ENCODE data around the gene GPR34.
"Not testable (repeated sequence)": the region's sequence is repeated elsewhere in the genome, so short reads cannot be mapped to it uniquely, and the experiment has no call there.

GPR34 gene, protein sequence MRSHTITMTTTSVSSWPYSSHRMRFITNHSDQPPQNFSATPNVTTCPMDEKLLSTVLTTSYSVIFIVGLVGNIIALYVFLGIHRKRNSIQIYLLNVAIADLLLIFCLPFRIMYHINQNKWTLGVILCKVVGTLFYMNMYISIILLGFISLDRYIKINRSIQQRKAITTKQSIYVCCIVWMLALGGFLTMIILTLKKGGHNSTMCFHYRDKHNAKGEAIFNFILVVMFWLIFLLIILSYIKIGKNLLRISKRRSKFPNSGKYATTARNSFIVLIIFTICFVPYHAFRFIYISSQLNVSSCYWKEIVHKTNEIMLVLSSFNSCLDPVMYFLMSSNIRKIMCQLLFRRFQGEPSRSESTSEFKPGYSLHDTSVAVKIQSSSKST

DNA sequence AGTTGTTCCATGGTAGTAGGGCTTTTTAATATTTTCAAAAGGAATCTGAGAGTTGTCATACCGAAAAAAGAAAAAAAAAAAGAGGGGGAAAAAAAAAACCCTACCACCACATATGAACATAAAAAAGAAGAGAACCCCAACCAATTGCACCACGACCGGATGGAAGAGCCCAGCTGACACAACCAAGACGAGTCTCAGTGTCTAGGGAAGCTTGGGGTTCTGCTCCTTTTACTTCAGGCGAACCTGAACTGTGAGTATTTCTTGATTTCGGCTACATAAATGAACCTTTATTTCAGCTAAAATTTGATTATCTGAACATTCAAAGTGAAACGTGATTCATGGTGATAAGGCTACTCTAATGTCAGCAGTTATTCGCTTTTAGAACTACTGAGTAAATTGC lies at the start of gene GPR34:
Gene GPR34 (plus strand): TSS at position 139 of the 400 bp plus-strand sequence. CDS start 6,661 bp downstream, outside the sequence.
- no peak for DNase-seq (ENCODE audit: low read depth, low spot score)

DNA sequence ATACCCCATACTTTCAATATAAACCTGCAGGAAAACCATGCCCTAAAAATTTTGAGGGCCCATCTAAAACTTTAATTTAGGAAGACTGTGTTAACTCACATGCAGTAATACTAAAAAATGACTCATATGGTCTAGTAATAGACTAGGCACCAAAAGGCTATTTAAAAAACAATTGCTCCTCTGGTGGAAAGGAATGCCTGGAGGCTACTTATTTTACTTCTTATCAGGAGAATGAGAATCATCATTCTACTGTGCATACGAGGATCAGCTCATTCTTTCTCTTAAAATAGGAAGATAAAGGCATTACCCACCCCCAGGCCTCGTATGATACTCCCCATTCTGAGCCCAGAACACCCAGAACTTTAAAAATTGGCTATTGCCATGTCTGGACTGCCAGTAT lies 42.6 kb upstream of the GPR34 start:
- not testable (repeated sequence) for DNase-seq (ENCODE audit: low read depth, low spot score)

DNA sequence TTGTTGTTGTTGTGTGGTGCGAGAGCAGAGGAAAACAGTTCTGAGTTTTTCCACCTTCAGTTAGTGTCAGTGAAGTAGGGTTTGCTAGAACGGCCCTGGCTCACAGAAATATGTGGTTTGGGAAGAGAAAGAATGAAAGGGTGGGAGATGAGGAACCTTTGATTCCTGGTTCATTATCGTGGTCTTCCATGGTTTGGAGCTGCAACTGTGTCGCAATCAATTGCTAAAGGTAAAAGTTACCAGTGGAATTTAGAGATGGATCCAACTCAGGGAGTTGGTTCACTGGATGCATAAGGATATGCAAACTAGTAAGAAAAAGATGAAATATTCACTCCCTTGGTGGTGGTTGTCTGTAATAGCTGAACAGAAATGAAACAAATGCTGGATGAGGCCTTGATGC lies 35.6 kb upstream of the GPR34 start:
- no peak for DNase-seq (ENCODE audit: low read depth, low spot score)

DNA sequence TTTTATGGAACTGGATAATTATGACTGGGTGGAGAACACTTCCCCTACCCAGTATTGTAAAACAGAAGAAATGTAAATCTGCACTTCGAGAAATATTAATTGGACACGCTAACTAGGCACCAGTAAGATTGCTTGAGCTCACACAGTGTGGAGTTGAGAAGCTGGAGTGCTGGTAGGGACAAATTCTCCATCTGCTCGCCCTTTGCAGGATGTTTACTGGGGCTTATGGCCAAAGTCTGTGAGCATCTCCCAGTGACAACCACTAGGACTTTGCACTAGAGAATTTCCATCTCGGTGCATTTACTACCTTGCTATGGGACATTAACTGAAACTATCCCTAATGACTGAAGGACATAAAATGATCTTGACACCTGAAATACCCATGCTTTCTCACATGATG lies 33.7 kb upstream of the GPR34 start:
- no peak for DNase-seq (ENCODE audit: low read depth, low spot score)

DNA sequence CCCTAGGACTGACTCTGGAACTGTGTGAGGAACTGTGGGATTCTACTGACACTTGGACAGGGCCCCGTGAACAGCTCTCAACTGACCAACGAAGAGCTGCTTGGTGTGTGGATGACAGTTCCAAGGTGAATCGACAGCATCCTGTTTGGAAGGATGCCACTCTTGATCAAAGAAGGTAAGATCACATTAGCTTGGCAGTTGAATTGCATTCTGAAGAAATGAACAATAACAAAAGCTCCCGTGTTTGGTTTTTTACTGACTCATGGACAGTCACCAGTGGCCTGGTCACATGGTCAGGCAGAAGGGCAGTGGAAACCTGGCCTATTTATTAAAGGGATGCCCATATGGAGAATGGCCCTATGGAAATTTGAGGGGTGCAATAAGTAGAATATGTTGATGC lies 33.1 kb upstream of the GPR34 start:
- DNase-seq (ENCODE audit: low read depth, low spot score) = no peak

DNA sequence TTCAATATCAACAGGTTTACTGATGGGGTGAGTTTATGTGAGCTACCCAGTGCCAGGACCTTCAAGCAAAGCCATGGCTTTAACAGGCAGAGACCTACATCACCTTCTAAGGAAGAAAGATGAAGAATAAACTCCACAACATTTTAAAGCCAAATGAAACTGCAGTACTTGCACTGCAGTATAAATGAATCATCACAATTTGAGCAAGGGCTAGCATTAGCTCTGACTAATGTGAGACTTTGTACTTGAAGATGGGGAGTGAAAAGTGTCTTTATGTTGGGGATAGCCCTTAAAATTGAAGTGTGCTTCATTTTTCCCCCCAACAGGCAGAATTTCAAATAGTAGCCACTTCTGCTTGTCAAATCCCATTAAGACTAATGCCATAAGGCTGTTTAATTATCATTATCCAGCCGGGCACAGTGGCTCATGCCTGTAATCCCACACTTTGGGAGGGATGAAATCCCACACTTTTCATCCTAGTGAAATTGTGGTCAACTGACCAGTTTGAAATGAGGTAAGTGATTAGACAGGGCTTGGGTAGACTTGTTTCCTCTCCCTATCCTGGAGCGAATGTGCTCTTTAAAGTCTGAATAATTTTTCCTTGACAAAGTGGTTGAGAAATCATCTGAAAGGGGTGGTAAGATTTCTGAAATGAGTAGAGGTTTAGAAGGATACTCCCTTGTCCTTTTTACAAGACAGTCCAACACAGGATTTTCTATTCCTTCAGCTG lies 27.2 kb upstream of the GPR34 start:
- no peak for DNase-seq (ENCODE audit: low read depth, low spot score)

DNA sequence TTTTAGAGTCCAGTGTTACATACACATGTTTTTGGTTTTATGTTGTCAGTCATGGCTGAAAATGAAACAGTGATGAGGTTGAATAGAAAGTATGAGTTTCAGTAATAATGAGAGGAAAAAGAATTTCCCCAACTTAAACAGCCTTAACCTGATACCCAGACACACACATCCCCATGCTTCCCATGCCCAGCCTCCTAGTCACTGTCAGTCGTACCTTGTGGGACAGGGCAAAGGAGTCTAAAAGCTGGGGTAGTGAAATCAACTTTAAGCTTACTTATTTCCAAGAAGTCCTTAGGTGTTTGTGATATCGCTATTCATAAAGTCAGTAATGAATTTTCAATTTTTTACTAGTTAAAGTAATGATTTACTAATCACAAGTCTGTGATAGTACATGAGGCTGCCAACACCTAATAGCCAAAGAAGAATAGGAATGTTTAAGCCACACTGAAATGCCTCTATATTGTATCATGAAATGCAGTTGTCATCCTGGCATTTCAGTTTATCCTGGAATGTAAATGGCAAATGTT lies 24.3 kb upstream of the GPR34 start:
- no peak for DNase-seq (ENCODE audit: low read depth, low spot score)

DNA sequence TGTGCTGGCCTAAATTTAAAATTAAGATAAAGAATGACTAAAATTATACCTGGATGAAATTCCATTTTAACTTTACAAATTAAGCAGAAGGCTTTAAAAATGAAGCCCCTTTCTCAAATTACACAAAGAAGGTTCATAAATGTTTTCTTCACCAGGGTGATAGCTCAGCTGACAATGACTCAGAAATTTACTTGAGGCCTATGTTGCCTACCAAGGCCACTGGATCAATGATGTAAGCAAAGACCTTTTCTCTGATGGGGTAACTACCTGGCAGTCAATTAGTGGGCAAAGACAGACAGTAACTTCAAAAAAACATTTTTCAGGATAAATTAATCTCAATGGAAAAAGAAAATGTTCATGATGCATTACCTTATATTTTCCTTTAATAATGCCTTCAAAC lies 23.9 kb upstream of the GPR34 start:
- DNase-seq (ENCODE audit: low read depth, low spot score) = no peak

DNA sequence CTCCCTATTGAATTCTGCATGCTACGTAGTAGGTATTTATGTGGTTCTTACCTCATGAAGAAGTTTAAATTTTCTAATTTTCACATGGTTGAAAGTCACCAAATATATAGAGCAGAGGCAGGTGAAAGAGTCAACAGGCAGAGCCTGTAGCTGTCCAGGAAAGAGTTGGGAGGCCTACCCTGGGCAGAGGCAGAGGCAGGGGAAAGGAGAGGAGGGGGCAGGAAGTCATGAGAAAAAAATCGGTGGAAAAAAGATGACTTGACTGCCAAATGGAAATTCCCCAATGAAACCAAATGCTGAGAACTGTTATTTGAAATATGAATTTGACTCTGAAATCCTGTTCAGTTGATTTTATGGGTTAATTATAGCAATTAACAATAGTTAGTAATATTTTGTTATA lies 23.1 kb upstream of the GPR34 start:
- no peak for DNase-seq (ENCODE audit: low read depth, low spot score)

DNA sequence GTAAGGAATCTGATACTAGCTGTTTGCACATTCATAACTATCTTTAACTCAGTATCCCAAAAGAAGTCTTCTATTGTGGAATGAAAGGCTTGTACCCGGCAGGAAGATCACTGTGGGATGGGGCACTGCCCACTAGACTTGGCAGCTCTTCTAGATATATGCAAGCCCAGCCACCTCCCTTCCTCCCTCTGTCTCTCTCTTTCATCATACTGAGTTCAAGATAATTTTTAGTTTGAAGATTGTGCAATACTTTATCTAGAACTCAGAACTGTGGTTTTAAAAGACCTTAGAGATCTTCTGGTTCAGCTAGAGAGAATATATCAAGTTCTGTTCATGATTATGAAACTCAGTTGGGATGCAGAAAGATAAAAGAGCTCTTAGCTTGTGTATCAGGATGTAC lies 22.5 kb upstream of the GPR34 start:
- DNase-seq (ENCODE audit: low read depth, low spot score) = no peak

DNA sequence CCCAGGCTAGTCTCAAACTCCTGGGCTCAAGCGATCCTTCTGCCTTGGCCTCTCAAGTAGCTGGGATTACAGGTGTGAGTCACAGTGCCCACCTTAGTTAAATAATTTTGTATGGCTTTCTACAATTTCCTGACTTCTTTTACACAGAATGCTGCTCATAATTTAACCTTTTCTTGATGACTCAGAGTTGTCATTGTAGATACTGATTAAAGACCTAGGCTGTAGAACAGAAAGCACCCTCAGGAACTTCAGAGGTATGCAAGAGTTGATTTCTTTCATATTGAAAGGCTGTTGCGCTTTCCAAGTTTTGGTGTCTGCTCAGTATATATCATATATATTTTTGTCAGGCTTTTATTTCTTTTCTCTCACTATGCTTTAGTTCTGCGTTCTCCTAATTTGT lies 21.1 kb upstream of the GPR34 start:
- no peak for DNase-seq (ENCODE audit: low read depth, low spot score)

DNA sequence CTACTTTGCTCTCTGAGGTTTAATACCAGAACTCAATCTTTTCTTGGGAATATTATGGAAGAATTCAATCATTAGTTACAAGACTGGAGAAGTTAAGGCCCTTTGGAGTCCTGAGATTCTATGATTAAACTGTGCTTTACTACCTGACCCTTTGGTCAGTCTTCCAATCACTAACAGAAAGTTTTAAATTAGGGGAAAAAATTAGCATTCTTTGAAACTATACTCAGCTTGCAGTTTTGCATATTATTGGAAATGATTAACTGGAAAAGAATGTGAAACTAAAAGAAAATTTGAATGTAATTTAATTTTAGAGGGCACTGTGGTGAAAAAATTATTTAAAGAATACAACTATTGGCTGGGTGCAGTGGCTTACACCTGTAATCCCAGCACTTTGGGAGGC lies 18.7 kb upstream of the GPR34 start:
- no peak for DNase-seq (ENCODE audit: low read depth, low spot score)

DNA sequence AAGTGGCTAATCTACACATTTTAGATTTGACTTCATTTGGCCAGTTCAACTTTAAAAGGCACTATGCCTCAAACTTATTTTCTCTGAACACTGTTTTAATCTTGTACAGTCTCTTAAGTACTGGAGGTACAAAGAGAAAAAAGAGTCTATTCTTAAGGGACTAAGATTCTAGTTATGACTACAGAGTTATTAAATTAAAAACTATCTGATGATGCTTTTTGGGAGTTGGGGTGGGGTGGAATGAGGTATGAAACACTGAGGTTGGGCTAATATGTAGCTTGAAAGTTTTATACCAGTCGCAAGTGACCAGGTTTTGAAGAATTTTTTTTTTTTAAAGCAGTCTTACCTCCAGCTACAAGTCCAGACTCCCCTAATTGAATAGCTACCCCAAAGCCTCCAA lies 17.7 kb upstream of the GPR34 start:
- DNase-seq (ENCODE audit: low read depth, low spot score) = no peak

DNA sequence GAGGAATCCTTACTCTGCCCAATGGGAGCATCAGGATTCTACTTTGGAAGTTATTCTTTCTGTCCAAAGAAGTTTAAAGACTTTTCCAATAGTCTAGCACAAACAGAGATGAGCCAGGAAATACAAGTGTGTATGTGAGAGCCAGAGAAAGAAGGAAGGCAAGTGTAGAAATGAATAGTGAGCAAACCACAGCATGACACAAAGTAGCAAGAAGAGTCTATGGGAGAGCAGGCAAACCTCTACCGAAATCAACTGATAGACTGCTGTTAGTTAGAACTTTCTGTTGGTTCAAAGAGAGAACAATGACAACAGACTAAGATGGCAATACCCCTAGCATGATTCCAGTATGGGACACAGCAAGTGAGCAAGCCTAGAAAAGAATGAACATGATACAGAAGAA lies 16.1 kb upstream of the GPR34 start:
- no peak for DNase-seq (ENCODE audit: low read depth, low spot score)

DNA sequence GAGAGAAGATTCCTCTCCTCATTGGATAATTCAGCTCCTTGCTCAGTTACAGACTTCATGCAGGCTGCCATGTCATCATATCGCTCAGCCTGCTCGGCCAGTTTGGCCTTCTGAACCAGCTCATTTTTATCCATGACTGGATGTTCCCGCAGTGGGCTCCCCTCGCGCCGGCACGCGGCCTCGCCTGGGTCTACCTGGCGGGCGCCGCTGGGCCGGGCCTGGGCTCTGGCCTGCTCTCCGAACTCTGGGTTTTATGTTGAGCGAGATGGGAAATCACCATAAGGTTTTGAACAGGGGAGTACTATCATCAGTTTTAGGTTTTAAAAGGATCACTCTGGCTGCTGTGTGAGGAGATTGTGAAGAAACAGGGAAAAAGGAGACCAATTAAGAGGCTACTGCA lies 12.4 kb upstream of the GPR34 start:
- not testable (repeated sequence) for DNase-seq (ENCODE audit: low read depth, low spot score)

DNA sequence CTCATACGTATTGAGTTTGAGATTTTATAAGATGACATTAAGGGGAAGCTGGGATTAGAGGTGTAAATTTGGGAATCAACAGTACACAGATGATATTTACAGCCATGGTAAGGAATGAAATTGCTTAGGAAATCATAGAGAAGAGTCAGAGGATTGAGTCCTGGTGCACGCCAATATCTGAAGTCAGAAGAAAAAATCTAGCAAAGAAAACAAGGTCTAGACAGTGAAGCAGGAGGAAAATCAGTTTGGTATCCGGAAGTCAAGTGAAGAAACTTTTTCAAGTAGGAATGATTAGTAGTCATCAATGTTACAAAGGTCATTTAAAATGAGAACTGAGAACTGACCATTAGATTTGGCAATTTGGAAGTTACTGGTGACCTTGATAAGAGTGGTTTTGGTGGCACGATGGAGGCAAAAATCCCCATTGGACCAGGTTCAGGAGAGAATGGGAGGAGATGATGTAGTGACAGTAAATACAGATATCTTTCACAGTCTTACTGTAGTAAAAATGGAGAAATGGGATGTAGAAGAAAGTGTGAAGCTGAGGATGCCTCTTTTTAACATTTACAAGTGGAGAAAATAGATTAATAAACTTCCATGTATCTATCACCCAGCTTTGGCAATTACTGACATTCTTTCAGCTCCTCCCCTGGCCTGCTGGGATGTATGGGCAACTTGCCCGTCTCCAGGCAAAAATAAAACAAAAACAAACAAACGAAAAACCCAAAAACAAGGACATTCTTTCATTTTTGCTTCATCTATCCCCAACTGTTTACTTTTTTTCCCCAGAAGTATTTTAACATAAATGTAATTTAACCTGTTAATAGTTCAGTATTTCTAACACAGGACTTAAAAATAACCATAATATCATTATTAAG lies 11.4 kb upstream of the GPR34 start:
- no peak for DNase-seq (ENCODE audit: low read depth, low spot score)

DNA sequence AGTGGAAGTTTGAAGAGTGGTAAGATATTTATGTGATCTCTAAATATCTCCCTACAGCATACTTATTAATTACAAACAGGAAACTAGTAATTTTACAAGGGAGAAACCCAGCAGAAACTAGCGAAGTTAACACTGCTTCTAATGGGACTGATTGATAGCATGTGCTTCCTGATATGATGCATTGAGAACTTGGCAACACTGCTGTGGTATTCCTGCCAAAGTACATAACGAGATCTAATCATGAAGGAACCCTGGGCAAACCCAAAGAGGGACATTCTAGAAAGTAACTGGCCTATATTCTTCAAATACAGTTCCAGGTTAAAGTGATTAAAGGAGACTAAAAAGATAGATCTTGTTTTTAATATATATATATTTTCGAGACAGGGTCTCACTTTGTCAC lies 4.6 kb upstream of the GPR34 start:
- DNase-seq (ENCODE audit: low read depth, low spot score) = no peak

DNA sequence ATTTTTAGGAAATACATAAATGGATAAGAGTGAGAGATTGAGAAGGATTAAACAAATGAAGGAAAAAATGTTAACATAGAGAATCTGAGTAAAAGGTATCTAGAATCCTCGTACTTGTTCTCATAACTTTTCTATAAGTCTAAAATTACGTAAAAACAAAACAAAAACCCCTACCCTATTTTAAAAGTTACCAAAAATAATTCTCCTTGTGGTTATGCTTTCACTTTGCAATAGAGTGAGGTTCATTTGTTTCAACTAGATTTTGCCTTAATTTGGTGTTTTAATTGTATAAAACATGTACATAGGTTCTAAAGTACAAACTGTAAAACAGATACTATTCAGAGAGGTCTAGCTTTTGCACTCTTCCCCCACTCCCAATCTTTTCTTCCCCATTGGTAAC lies 3.8 kb upstream of the GPR34 start:
- no peak for DNase-seq (ENCODE audit: low read depth, low spot score)

DNA sequence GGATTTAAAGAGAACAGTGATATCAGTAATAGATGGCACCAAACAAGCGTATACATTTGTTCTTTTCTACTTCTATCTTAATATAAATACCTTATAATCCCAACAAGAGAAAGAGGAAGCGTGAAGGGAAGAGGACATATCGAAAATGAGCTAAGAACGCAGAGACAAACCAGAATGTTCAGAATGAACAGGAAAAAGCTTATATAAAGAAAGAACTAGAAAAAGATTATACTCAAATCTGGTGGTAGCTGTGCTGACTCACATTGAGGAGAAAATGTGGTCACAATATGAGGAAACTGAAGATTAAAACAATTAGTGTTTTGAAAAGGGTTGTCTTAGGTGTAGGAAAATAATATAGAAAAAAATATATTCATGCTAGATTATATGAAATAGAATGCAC lies 2.0 kb upstream of the GPR34 start:
- DNase-seq (ENCODE audit: low read depth, low spot score) = no peak

DNA sequence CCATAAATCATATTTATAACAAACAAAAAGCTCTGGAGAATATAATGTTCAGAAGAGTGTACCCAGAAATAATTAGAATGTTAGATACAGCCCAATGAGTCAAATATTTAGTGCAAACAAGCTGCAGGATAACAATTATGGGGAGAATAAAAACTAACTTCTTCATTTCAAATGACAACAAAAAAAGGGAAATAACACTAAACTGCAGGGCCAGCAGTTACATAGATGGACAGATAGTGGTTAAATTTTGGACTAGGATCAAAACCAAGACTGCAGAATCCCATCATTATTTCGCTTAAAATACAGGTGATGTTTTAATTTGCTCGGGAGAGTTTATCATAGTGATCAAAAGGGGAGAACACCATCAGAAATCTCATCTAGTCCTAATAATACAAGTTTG lies 617 bp upstream of the GPR34 start:
- no peak for DNase-seq (ENCODE audit: low read depth, low spot score)

DNA sequence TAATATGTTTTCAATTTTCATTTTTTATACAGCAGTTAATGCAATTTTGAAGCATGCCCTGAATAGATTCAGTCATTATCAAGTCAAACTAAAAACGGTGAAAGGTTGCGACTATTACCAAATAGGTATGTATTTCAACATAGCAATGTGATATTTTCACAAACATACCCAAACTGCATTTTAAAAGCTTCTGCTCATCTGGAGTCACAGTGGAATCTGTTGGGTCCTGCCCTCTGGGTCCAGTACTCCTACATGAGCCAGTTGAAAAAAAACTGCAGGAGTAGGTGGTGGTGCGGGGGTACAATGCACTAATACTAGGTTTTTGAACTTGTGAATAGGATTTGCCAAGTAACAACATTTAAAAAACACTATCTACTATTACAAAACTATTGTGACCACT lies 938 bp downstream of the GPR34 start:
- DNase-seq (ENCODE audit: low read depth, low spot score) = no peak

DNA sequence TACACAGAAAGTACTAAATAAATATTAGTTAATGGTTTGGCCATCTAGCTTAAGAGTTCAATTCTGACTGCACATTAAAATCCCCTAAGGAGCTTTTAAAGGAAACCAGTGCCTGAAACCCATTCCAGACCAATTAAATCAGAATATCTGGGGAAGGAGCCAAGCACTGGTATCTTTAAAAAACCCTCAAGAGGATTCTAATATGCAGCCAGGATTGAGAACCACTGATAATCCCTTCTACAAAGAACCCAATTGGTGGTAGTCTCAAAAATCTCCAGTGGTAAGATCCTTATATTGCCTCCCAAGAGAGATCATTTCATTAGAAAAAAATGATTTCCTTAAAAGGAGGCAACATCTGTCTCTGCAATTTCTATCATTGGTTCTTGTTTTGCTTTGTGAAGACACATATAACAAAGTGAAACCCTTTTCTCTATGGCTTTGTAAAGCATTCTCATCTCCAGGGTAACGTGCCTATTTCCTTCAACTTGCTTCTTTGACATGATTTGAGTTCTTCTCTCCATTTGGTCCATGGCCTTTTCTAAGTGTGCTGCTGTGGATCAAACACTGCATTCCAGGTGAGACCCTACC lies 3.5 kb downstream of the GPR34 start:
- DNase-seq (ENCODE audit: low read depth, low spot score) = no peak
